Coronary artery (tissue), 2 donors: Measurements from ENCODE around the gene SEBOX.

Source experiments
- DNase-seq: peaks from one replicate; pipeline ENCODE4 v3.0.0-alpha.2; 2017; ENCODE audit warnings: low spot score
- H3K27ac ChIP-seq, 2 donors: fragments of 200-600 bp; sonication (generic); one replicate each; pipeline ENCODE4 v1.5.1; 2016 to 2019
- H3K4me3 ChIP-seq: fragments of 200-600 bp; sonication (generic); 2 replicates; pipeline ENCODE4 v1.5.1; 2016; ENCODE audit warnings: mild to moderate bottlenecking, moderate library complexity
- TF ChIP-seq, protein P1 (sequence below): fragments of 200-600 bp; sonication (generic); IDR thresholded peaks from one replicate; pipeline ENCODE4 v1.5.1; 2019; ENCODE audit warnings: antibody characterized with exemption

The SEBOX gene, protein sequence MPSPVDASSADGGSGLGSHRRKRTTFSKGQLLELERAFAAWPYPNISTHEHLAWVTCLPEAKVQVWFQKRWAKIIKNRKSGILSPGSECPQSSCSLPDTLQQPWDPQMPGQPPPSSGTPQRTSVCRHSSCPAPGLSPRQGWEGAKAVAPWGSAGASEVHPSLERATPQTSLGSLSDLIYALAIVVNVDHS

DNA sequence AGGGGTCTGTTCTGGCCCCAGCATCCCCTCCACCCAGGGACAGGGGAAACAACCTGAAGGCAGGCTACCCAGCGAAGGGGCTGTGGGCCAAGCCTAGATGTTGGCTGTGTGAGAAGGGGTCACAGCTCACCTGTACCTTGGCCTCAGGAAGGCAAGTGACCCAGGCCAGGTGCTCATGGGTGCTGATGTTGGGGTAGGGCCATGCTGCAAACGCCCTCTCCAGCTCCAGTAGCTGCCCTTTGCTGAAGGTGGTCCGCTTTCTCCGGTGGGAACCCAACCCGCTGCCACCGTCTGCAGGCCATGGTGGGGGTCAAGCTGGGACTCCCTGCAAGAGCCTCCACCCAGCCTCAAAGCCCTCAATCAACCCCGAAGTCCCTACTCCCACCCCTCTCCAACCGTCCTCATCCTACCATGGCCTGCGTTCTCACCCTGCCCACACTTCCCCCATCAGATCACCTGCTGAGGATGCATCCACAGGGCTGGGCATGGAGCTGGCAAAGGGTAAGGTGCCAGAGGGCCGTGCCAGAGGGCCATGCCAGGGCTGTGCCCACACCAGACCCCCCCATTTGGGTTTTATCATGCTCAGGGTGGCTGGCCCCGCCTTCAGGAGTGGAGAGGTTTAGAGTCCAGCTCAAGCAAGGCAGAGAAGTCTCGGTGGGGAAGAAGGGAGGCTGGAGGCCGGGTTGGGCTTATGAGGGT, at the start of gene SEBOX:
Gene SEBOX (minus strand): TSS at position 535 of the 699 bp plus-strand sequence. CDS start 48 bp downstream, at position 487.
- Histone ChIP-seq H3K4me3 (no peak within 1 kb of the TSS), H3K27ac (no peak within 1 kb of the TSS)
- TF ChIP-seq, protein P1, sequence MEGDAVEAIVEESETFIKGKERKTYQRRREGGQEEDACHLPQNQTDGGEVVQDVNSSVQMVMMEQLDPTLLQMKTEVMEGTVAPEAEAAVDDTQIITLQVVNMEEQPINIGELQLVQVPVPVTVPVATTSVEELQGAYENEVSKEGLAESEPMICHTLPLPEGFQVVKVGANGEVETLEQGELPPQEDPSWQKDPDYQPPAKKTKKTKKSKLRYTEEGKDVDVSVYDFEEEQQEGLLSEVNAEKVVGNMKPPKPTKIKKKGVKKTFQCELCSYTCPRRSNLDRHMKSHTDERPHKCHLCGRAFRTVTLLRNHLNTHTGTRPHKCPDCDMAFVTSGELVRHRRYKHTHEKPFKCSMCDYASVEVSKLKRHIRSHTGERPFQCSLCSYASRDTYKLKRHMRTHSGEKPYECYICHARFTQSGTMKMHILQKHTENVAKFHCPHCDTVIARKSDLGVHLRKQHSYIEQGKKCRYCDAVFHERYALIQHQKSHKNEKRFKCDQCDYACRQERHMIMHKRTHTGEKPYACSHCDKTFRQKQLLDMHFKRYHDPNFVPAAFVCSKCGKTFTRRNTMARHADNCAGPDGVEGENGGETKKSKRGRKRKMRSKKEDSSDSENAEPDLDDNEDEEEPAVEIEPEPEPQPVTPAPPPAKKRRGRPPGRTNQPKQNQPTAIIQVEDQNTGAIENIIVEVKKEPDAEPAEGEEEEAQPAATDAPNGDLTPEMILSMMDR = no peak
- DNase-seq = no peak

DNA sequence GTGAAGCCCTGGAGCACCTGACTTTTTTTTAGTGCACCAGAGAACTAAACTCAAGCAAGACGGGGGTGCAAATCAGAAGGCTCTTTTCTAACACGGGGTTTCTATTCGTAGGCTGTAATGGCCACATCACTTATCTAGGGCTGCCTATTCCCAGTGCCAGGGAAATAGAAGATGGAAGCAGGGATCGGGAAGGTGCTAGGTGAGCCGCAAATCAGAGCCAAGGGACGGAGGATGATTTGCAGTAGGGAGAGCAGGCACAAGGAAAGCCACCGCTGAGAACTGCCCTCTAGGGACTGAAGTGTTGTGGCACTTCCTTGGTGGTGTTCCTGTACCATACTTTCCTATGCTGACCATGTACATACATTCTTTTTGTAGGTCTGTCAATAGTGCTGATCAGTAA, 48.8 kb upstream of the SEBOX start:
- Histone ChIP-seq H3K27ac (no peak overlapping the region), H3K4me3 (no peak overlapping the region)
- no peak for DNase-seq
- TF ChIP-seq, protein P1 = no peak

DNA sequence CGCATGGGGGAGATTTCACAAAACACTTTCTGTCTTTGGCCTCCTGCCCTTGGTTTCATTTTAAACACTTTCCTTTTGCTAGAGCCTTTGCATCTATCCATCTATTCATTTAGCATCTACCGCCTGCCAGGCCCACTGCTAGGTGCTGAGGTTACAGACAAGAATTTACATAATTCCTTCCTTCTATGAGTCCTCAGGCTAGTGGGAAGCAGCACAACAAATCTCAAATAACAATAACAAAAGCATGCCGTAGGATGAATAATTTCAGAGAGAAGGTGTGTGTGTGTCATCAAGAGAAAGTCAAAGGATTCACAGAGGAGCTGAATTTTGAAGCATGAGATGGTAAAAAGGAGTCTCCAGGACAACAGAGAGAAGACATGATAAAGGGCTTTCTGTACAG, 47.1 kb upstream of the SEBOX start:
- Histone ChIP-seq H3K4me3 (no peak overlapping the region), H3K27ac (no peak overlapping the region)
- TF ChIP-seq, protein P1 = no peak
- no peak for DNase-seq

DNA sequence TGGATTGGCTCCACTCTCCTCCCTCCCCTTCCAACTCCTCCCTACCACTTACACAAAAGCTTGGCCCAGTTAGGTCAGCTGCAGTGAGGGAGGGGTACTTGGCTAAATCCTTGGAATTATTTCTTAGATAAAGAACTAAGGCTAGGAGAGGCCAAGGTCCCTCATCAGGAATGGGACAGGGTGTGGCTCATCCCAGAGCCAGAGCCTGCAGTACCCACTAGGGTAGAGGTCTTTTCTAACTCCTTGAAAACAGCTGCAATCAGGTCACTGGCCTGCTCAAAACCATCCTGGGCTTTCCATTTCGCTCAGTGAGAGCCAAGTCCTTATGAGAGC, 42.9 kb upstream of the SEBOX start:
- no peak for DNase-seq
- no peak overlapping the region for H3K27ac ChIP-seq
- no peak overlapping the region for H3K4me3 ChIP-seq
- TF ChIP-seq, protein P1 = no peak

DNA sequence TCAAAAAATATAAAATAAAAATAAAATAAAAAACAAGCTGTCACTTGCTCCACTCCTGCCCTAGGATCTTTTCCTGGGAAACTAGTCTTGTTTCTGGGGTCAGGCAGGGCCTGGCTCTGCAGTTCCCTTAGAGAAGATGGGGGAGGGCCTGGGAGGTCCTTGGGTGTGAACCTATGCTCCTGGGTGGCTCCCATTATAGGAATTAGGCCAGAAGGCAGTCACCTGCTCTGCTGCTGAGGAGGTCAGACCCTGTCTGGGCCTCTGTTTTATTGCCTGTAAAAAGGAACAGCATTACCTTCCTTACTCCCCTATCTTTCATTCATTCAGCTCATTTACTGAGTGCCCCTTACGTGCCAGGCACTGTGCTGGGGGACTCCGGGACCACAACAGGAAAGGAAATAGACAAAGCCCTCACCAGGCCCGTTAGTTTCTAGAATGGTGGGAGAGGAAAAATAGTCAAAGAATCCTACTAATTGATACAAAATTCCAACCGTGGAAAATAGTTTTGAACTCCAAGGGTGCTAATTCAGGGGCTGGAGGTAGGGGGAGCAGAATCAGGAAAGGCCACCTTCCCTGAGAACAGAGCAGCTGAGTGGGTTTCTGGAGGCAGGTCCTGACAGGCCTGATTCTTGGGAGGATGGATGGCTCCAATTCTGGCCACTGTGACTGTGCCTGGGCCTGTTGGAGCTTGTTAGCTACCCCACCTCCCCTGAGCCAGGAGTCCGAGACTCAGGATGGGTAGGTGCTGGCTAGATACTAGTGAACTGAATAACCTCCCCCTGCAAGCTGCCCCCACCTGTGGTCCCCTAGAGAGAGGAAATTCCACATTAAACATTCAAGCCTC, 42.4 kb upstream of the SEBOX start:
- H3K27ac ChIP-seq = no peak overlapping the region
- DNase-seq = no peak

DNA sequence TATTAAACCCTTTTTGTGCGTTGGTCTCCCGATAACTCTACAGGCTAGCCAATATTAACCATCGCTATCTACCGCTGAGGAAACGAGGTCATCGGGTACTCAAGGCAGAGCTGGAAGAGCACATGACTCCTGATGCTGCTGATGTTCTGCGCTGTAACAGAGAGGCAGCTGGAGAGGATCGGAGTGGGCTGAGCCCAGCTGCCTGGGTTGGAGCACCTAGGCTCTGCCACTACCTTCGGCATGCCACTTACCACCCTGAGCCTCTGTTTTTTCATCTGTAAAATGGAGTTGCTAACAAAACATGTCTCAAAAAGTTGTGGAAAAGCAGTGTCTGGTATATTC, 41.4 kb upstream of the SEBOX start:
- TF ChIP-seq, protein P1 = no peak
- DNase-seq = no peak
- H3K4me3 ChIP-seq = peak overlapping the region; percentile 99
- H3K27ac ChIP-seq = peak overlapping the region; percentile 6 to 84

More for the DNA sequence above, 42.4 kb upstream of the SEBOX start:
- H3K4me3 ChIP-seq = no peak overlapping the region
- TF ChIP-seq, protein P1 = no peak
